Natural killer cell (primary cell): Measurements from ENCODE around the gene SMG6. TPM values are rescaled to one million over a fixed set of nuclear protein-coding genes. Genes with fewer than 3 reads are reported as not detected.

Experiments used
- ATAC-seq, 3 donors: fragments of 150-1000 bp in 2 of 3; fragments of 200-7000 bp in 1 of 3; cut with Tn5 transposase; 1 replicate in 1 of 3; 2 replicates in 2 of 3; pipeline ENCODE4 v1.10.0; 2021; ENCODE audit warnings: mild to moderate bottlenecking in 2 of 3, moderate library complexity in 2 of 3
- DNase-seq, 2 donors: peaks; one replicate each; pipeline versions ENCODE4 v3.0.0 to v3.0.0-alpha.2; 2013 to 2021; ENCODE audit warnings: mixed read lengths in 1 of 2
- H3K27ac ChIP-seq: one replicate; pipeline ENCODE4 v1.5.1; 2013; ENCODE audit warnings: mild to moderate bottlenecking, low read length
- H3K27me3 ChIP-seq: one replicate; pipeline ENCODE4 v1.6.1; 2013; ENCODE audit warnings: low read length; ENCODE audit not compliant: control insufficient read depth, insufficient read depth
- H3K36me3 ChIP-seq: one replicate; pipeline ENCODE4 v1.6.1; 2013; ENCODE audit warnings: low read length; ENCODE audit not compliant: control insufficient read depth, insufficient read depth
- H3K4me1 ChIP-seq: one replicate; pipeline ENCODE4 v1.6.1; 2013; ENCODE audit warnings: low read length; ENCODE audit not compliant: control insufficient read depth, insufficient read depth
- H3K4me3 ChIP-seq: one replicate; pipeline ENCODE4 v1.5.1; 2013; ENCODE audit warnings: low read length
- H3K9me3 ChIP-seq: one replicate; pipeline ENCODE4 v1.6.1; 2013; ENCODE audit warnings: low read length; ENCODE audit not compliant: control insufficient read depth, insufficient read depth
- H3K27ac Mint-ChIP-seq, 2 donors: one replicate each; pipeline ENCODE4 v1.8.0; 2022; ENCODE audit warnings: mild to moderate bottlenecking in 2 of 2, mixed read lengths in 2 of 2, moderate library complexity in 1 of 2
- H3K27me3 Mint-ChIP-seq, 2 donors: one replicate each; pipeline ENCODE4 v1.8.0; 2022; ENCODE audit warnings: low read depth in 2 of 2, mixed read lengths in 2 of 2
- H3K36me3 Mint-ChIP-seq: one replicate; pipeline ENCODE4 v1.8.0; 2022; ENCODE audit warnings: mixed read lengths
- H3K4me1 Mint-ChIP-seq, 2 donors: one replicate each; pipeline ENCODE4 v1.8.0; 2022; ENCODE audit warnings: mixed read lengths in 2 of 2
- H3K4me3 Mint-ChIP-seq: one replicate; pipeline ENCODE4 v1.8.0; 2022; ENCODE audit warnings: mild to moderate bottlenecking, moderate library complexity, mixed read lengths
- H3K9me3 Mint-ChIP-seq, 2 donors: one replicate each; pipeline ENCODE4 v1.8.0; 2022; ENCODE audit warnings: mixed read lengths in 2 of 2
- WGBS: methylation state at CpG from one replicate; pipeline ENCODE4 v1.1.7; 2013; ENCODE audit warnings: missing lambda C conversion rate; ENCODE audit not compliant: insufficient coverage; 5-methylcytosine and 5-hydroxymethylcytosine counted together
- intact Hi-C: fragments of 100-400 bp; cut with micrococcal nuclease; formaldehyde crosslinking; loops from one replicate; pipeline ENCODE4 v1.14.2; 2022
- total RNA-seq, 4 donors: library from RNA; stranded (reverse); fragments of 120-200 nt in 1 of 4; gene quantifications; one replicate each; pipeline versions ENCODE4 v1.2.3 to v1.2.4, GENCODE V29; 2013 to 2022
- TF ChIP-seq, protein P1 (sequence below): fragments of 200-600 bp; IDR thresholded peaks from one replicate; pipeline ENCODE4 v1.8.0; 2022; ENCODE audit warnings: antibody characterized with exemption

The SMG6 gene
- total RNA-seq, 3 donors from 2014 or later (not counting 1 experiment from before 2014, with no cell fraction given), result 41.6 to 49.4 (median 48.2) TPM

DNA sequence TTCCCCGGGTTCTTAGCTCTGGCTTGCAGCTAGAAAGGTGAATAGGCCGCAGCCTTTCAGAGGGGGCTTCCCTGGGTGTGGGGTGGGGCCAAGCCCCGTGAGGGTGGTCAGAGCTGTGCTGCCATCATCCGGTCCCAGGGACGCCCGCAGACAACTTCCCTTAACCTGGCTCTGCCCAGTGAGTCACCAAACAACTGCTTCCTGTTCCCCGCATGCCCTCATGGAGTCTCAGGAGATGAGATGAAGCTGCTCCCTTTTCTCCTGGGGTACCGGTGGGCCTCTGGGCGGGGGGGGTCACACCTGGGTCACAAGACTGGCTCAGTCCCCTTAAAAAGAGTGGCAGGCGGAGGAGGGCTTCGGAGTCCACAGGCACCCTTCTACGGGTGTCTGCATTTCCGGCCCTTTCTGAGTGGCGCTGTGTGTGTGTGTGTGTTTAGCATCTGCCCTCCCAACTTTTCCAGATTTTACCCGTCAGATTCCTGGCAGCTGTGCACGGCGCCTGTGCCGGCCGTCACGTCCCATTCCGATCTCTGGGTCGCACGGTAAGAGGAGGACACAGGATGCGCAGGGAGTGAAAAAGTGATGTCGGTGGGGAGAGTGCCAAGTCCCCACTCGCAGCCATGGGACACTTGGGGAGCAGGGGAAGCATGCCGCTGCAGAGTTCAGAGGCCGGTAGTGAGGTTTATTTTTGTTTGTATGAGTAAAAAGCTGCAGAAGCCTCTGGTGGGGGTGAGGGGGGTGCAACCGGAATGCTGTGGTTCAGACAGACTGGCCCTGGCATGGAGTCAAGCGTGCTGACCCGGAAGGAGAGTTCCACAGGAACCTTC lies 231.9 kb downstream of the SMG6 start:
- peaks cover 11% of the 10 kb centered on the region for H3K36me3 ChIP-seq
- H3K9me3 Mint-ChIP-seq, result no peaks in the 10 kb centered on the region
- H3K4me1 ChIP-seq, result peaks cover 47% of the 10 kb centered on the region
- no peaks in the 10 kb centered on the region for H3K27me3 Mint-ChIP-seq
- no peak overlapping the region for H3K4me3 Mint-ChIP-seq
- 91% methylated on average over 31 of the region's 31 CpGs for WGBS
- H3K4me3 ChIP-seq, result no peak overlapping the region
- intact Hi-C loops, result no loop called here
- H3K27ac ChIP-seq, result no peak overlapping the region
- DNase-seq (no peak), ATAC-seq (no peak)
- H3K36me3 Mint-ChIP-seq, result no peaks in the 10 kb centered on the region
- no peak overlapping the region for H3K27ac Mint-ChIP-seq
- peaks cover 15 to 21% of the 10 kb centered on the region in 2 donors for H3K4me1 Mint-ChIP-seq
- TF ChIP-seq, protein P1, sequence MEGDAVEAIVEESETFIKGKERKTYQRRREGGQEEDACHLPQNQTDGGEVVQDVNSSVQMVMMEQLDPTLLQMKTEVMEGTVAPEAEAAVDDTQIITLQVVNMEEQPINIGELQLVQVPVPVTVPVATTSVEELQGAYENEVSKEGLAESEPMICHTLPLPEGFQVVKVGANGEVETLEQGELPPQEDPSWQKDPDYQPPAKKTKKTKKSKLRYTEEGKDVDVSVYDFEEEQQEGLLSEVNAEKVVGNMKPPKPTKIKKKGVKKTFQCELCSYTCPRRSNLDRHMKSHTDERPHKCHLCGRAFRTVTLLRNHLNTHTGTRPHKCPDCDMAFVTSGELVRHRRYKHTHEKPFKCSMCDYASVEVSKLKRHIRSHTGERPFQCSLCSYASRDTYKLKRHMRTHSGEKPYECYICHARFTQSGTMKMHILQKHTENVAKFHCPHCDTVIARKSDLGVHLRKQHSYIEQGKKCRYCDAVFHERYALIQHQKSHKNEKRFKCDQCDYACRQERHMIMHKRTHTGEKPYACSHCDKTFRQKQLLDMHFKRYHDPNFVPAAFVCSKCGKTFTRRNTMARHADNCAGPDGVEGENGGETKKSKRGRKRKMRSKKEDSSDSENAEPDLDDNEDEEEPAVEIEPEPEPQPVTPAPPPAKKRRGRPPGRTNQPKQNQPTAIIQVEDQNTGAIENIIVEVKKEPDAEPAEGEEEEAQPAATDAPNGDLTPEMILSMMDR, result no peak
- no peaks in the 10 kb centered on the region for H3K9me3 ChIP-seq
- no peaks in the 10 kb centered on the region for H3K27me3 ChIP-seq

DNA sequence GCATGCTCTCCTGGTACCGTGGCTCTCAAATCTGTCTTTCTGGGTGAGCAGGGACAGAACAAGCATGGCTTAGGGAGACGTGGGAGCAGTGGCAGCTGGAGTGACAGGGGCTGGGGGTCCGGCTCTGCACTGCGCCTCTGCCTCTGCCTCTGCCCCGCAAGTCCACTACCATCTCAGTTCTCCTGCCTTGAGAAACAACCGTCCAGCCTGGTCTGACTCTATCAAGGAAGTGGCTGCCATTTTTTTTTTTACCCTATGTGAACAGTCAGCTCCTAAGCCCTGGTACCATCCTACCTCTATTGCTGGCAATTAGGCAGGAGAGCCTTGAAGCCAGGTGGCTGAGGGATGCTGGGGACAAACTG lies 232.6 kb downstream of the SMG6 start:
- H3K4me1 ChIP-seq, result peaks cover 41% of the 10 kb centered on the region
- H3K27ac ChIP-seq, result no peak overlapping the region
- H3K4me3 ChIP-seq, result no peak overlapping the region
- no peaks in the 10 kb centered on the region for H3K9me3 Mint-ChIP-seq
- no peaks in the 10 kb centered on the region for H3K27me3 ChIP-seq
- H3K27me3 Mint-ChIP-seq, result no peaks in the 10 kb centered on the region
- no peak overlapping the region for H3K27ac Mint-ChIP-seq
- no peak for DNase-seq
- no peak overlapping the region for H3K4me3 Mint-ChIP-seq
- WGBS, result 89% methylated on average over 6 of the region's 6 CpGs
- peaks cover 10 to 16% of the 10 kb centered on the region in 2 donors for H3K4me1 Mint-ChIP-seq
- intact Hi-C loops, result no loop called here
- no peak for ATAC-seq
- H3K36me3 ChIP-seq, result peaks cover 15% of the 10 kb centered on the region
- TF ChIP-seq, protein P1, result no peak
- H3K36me3 Mint-ChIP-seq, result no peaks in the 10 kb centered on the region
- H3K9me3 ChIP-seq, result no peaks in the 10 kb centered on the region

DNA sequence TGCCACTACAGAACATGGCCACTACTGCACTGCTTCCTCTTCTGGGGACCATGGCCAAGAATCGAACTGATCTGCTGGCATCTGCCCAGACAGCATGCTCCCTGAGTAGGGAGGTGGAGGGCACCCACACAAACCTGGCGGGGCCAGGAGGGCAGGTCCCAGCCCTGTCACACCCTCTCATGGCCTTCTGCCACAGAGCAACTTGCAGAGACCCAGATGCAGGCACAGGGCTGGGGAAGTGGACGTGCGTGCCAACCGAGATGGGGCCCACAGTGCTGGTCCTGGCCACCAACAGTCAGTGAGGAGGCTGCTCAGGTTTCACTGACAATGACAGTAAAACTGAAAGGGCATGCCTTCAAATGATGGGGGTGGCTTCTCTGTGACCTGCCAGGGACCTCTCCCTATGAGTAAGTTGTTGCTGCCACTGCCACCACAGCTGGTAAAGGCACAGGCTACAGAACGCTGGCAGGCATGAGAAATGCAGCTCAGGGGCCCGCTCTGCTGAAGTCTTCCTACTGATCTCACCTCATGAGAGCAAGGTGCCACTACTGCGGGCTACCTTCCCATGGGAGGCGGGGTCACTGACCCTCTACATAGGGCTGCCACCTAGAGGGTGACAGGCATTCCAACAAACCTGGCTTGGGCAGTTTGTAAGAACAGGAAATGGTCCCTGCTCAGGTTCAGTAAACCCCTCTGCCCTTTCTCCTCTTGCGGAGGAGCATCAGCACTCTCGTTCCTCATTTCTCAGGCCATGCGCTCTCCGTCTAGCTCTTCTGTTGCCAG lies 233.2 kb downstream of the SMG6 start:
- peak in 1 of 2 donors; percentile 43 for DNase-seq
- peaks cover 36% of the 10 kb centered on the region for H3K4me1 ChIP-seq
- no peak overlapping the region for H3K4me3 ChIP-seq
- no peak overlapping the region for H3K27ac Mint-ChIP-seq
- H3K4me3 Mint-ChIP-seq, result no peak overlapping the region
- H3K4me1 Mint-ChIP-seq, result peaks cover 7 to 11% of the 10 kb centered on the region in 2 donors
- 64% methylated on average over 13 of the region's 13 CpGs for WGBS
- H3K36me3 Mint-ChIP-seq, result no peaks in the 10 kb centered on the region
- H3K9me3 ChIP-seq, result no peaks in the 10 kb centered on the region
- no peaks in the 10 kb centered on the region for H3K27me3 ChIP-seq
- TF ChIP-seq, protein P1, result no peak
- intact Hi-C loops, result no loop called here
- no peaks in the 10 kb centered on the region for H3K27me3 Mint-ChIP-seq
- ATAC-seq, result peak in 2 of 3 donors; percentile 22 to 63
- H3K9me3 Mint-ChIP-seq, result no peaks in the 10 kb centered on the region
- H3K36me3 ChIP-seq, result peaks cover 21% of the 10 kb centered on the region
- H3K27ac ChIP-seq, result no peak overlapping the region
